ENCODE data around the gene OTOGL.

The OTOGL gene

GRCh38 chr12:80262346-80262745, 163.0 kb downstream of the OTOGL start (continued):
- TF ChIP-seq, protein P1, sequence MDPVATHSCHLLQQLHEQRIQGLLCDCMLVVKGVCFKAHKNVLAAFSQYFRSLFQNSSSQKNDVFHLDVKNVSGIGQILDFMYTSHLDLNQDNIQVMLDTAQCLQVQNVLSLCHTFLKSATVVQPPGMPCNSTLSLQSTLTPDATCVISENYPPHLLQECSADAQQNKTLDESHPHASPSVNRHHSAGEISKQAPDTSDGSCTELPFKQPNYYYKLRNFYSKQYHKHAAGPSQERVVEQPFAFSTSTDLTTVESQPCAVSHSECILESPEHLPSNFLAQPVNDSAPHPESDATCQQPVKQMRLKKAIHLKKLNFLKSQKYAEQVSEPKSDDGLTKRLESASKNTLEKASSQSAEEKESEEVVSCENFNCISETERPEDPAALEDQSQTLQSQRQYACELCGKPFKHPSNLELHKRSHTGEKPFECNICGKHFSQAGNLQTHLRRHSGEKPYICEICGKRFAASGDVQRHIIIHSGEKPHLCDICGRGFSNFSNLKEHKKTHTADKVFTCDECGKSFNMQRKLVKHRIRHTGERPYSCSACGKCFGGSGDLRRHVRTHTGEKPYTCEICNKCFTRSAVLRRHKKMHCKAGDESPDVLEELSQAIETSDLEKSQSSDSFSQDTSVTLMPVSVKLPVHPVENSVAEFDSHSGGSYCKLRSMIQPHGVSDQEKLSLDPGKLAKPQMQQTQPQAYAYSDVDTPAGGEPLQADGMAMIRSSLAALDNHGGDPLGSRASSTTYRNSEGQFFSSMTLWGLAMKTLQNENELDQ (tag by site-specific recombination; IDR thresholded peaks at IDR 0.05; ENCODE audit: low read depth), result no peak
- no peak for TF ChIP-seq ZNF514 (tag by site-specific recombination; IDR thresholded peaks at IDR 0.05)
- no peak for TF ChIP-seq ZNF133 (tag by site-specific recombination; IDR thresholded peaks at IDR 0.05)
- no peak for TF ChIP-seq ZNF248 (tag by site-specific recombination; IDR thresholded peaks at IDR 0.05)
- no peak for TF ChIP-seq PRDM6 (tag by site-specific recombination; IDR thresholded peaks at IDR 0.05)
- TF ChIP-seq BCL11A (tag by site-specific recombination; IDR thresholded peaks at IDR 0.05; ENCODE audit: low read depth), result no peak
- no peak for TF ChIP-seq ZNF768 (tag by site-specific recombination; IDR thresholded peaks at IDR 0.05)
- TF ChIP-seq ZNF645 (tag by site-specific recombination; IDR thresholded peaks at IDR 0.05), result no peak
- TF ChIP-seq RBAK (tag by site-specific recombination; IDR thresholded peaks at IDR 0.05), result no peak
- TF ChIP-seq ZNF266 (tag by site-specific recombination; IDR thresholded peaks at IDR 0.05; ENCODE audit: low read depth), result no peak
- no peak for TF ChIP-seq SCRT2 (tag by site-specific recombination; IDR thresholded peaks at IDR 0.05)

DNA sequence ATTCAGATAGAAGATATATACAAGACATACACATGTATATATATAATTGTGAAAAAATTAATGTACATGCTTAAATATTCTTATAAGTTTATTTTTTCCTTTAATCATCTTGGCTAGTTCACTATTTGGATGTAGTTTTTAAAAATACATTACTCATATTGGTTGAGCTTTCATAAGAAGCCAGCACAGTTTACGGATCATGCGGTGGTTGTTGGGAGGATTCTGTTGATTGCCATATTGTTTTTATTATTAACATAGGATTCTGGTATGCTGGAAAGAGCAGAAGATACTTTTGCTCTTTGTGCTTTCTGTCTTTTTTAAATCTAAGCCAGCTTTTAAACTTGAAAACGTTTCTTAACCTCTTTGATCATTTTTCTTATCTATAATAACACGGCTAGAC, 163.4 kb downstream of the OTOGL start:
- Histone ChIP-seq H3K9me3 (ENCODE audit: control insufficient read depth, insufficient read depth, low read depth, low read length) (no peaks in the 10 kb centered on the region), H3K27ac (ENCODE audit: extremely low read depth, low read depth, low read length) (no peak overlapping the region), H3K4me3 (ENCODE audit: low read depth, low read length) (no peak overlapping the region), H3K36me3 (ENCODE audit: control insufficient read depth in 2 of 2, insufficient read depth in 1 of 2, low read length in 2 of 2) (no peaks in the 10 kb centered on the region), H3K4me1 (ENCODE audit: control insufficient read depth, insufficient read depth, low read length) (peaks cover 17% of the 10 kb centered on the region)
- CTCF ChIA-PET, result interaction anchor here (1.9 kb wide), 1 partner anchor 68 kb away, joined by 9 read pairs; no protein-coding TSS in a partner anchor
- TF ChIP-seq FEZF1 (tag by site-specific recombination; IDR thresholded peaks at IDR 0.05) (no peak), ZNF2 (tag by site-specific recombination; IDR thresholded peaks at IDR 0.05) (no peak), ZNF26 (tag by site-specific recombination; IDR thresholded peaks at IDR 0.05) (no peak)
- POLR2A ChIA-PET, result no interaction called here

DNA sequence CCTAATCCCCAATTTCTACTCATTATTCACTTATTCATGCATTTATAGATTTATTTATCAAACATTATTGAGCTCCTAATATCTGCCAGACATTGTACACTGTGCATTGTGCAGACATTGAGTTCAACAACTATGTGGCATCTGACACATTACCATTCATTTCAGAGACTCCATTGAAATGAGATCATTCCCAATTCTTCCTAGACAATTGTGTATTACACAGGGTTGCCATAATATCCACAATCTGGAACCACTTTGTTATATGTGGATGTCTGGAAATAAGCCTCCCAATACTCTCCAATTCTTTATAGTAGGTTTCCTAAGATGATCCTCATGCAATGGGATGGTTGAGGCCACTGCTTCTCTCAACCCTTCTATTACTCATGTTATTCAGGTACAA, 165.0 kb downstream of the OTOGL start:
- CTCF ChIA-PET, result interaction anchor here (1.0 kb wide), 1 partner anchor 9 kb away, joined by 3 read pairs; no protein-coding TSS in a partner anchor
- Histone ChIP-seq H3K36me3 (ENCODE audit: control insufficient read depth in 2 of 2, insufficient read depth in 1 of 2, low read length in 2 of 2) (no peaks in the 10 kb centered on the region), H3K27ac (ENCODE audit: extremely low read depth, low read depth, low read length) (no peak overlapping the region), H3K4me1 (ENCODE audit: control insufficient read depth, insufficient read depth, low read length) (peaks cover 13% of the 10 kb centered on the region), H3K9me3 (ENCODE audit: control insufficient read depth, insufficient read depth, low read depth, low read length) (no peaks in the 10 kb centered on the region), H3K4me3 (ENCODE audit: low read depth, low read length) (no peak overlapping the region)
- POLR2A ChIA-PET, result no interaction called here
- TF ChIP-seq ZNF10 (tag by site-specific recombination; IDR thresholded peaks at IDR 0.05), result no peak
- no peak for TF ChIP-seq ZNF830 (tag by site-specific recombination; IDR thresholded peaks at IDR 0.05; ENCODE audit: low read depth)
- TF ChIP-seq, protein P2, sequence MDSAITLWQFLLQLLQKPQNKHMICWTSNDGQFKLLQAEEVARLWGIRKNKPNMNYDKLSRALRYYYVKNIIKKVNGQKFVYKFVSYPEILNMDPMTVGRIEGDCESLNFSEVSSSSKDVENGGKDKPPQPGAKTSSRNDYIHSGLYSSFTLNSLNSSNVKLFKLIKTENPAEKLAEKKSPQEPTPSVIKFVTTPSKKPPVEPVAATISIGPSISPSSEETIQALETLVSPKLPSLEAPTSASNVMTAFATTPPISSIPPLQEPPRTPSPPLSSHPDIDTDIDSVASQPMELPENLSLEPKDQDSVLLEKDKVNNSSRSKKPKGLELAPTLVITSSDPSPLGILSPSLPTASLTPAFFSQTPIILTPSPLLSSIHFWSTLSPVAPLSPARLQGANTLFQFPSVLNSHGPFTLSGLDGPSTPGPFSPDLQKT (IDR thresholded peaks at IDR 0.05; ENCODE audit: borderline replicate concordance, low read depth, low read length), result no peak
- no peak for TF ChIP-seq PRDM1 (tag by site-specific recombination; IDR thresholded peaks at IDR 0.05)
- no peak for TF ChIP-seq ZNF274 (IDR thresholded peaks at IDR 0.05; ENCODE audit: low read length)
- TF ChIP-seq ZNF274 (tag by site-specific recombination; IDR thresholded peaks at IDR 0.05; ENCODE audit: borderline replicate concordance), result no peak
- TF ChIP-seq ZNF366 (tag by site-specific recombination; conservative IDR thresholded peaks at IDR 0.05), result no peak
- no peak for TF ChIP-seq ZNF132 (tag by site-specific recombination; IDR thresholded peaks at IDR 0.05; ENCODE audit: borderline replicate concordance)
- TF ChIP-seq ZFHX2 (tag by site-specific recombination; conservative IDR thresholded peaks at IDR 0.05), result no peak
- TF ChIP-seq ZNF214 (tag by site-specific recombination; IDR thresholded peaks at IDR 0.05; ENCODE audit: borderline replicate concordance), result no peak
